GM23338 (cell line): ENCODE results near the gene ASPHD2. TPM values are rescaled to one million over a fixed set of nuclear protein-coding genes. Genes with fewer than 3 reads are reported as not detected.

Source experiments
- ATAC-seq: fragments of 200-7000 bp; cut with Tn5 transposase; 3 replicates; pipeline ENCODE4 v1.9.1; 2020
- DNase-seq: peaks from one replicate; pipeline ENCODE4 v3.0.0-alpha.2; 2015; ENCODE audit warnings: low spot score
- H2AFZ ChIP-seq: fragments of 200-600 bp; sonication (generic); 2 replicates; pipeline ENCODE4 v1.8.0; 2016; ENCODE audit warnings: antibody characterized with exemption, mild to moderate bottlenecking, moderate library complexity
- H3F3A ChIP-seq: fragments of 200-600 bp; sonication (generic); replicated peaks from 2 replicates; pipeline ENCODE4 v1.8.0; 2017; ENCODE audit warnings: antibody characterized with exemption, mixed run types, low read depth
- H3K27ac ChIP-seq: fragments of 200-600 bp; sonication (generic); 2 replicates; pipeline ENCODE4 v1.6.1; 2016; ENCODE audit warnings: low read depth
- H3K27me3 ChIP-seq: fragments of 200-600 bp; sonication (generic); 2 replicates; pipeline ENCODE4 v1.8.0; 2016; ENCODE audit warnings: mild to moderate bottlenecking, mixed run types, moderate library complexity; ENCODE audit not compliant: insufficient read depth
- H3K36me3 ChIP-seq: fragments of 200-600 bp; sonication (generic); 2 replicates; pipeline ENCODE4 v1.8.0; 2016; ENCODE audit warnings: mild to moderate bottlenecking; ENCODE audit not compliant: insufficient read depth
- H3K4me1 ChIP-seq: fragments of 200-600 bp; sonication (generic); 2 replicates; pipeline ENCODE4 v1.8.0; 2016; ENCODE audit warnings: mild to moderate bottlenecking, moderate library complexity; ENCODE audit not compliant: insufficient read depth
- H3K4me2 ChIP-seq: fragments of 200-600 bp; sonication (generic); 2 replicates; pipeline ENCODE4 v1.7.1; 2017; ENCODE audit warnings: mixed run types
- H3K4me3 ChIP-seq: fragments of 200-600 bp; sonication (generic); 2 replicates; pipeline ENCODE4 v1.6.1; 2016; ENCODE audit warnings: mixed run types
- H3K79me2 ChIP-seq: fragments of 200-600 bp; sonication (generic); replicated peaks from 2 replicates; pipeline ENCODE4 v1.8.0; 2017; ENCODE audit warnings: mild to moderate bottlenecking; ENCODE audit not compliant: insufficient read depth
- H3K9me2 ChIP-seq: fragments of 200-600 bp; sonication (generic); 2 replicates; pipeline ENCODE4 v1.8.0; 2017; ENCODE audit not compliant: insufficient read depth
- H4K20me1 ChIP-seq: fragments of 200-600 bp; sonication (generic); replicated peaks from 2 replicates; pipeline ENCODE4 v1.8.0; 2017; ENCODE audit warnings: mild to moderate bottlenecking; ENCODE audit not compliant: insufficient read depth
- H3K27ac Mint-ChIP-seq: 2 replicates; pipeline ENCODE4 v1.8.0; 2020; ENCODE audit warnings: inconsistent platforms, mild to moderate bottlenecking, moderate library complexity, mixed read lengths
- H3K27me3 Mint-ChIP-seq: 3 replicates; pipeline ENCODE4 v1.8.0; 2022; ENCODE audit warnings: low read depth, mild to moderate bottlenecking, moderate library complexity, mixed read lengths, inconsistent platforms; ENCODE audit not compliant: insufficient read depth, poor library complexity
- H3K36me3 Mint-ChIP-seq: 3 replicates; pipeline ENCODE4 v1.8.0; 2021; ENCODE audit warnings: low read depth, mild to moderate bottlenecking, inconsistent platforms, moderate library complexity, mixed read lengths
- H3K4me1 Mint-ChIP-seq: 3 replicates; pipeline ENCODE4 v1.8.0; 2020; ENCODE audit warnings: mild to moderate bottlenecking, inconsistent platforms, mixed read lengths
- H3K4me3 Mint-ChIP-seq: 3 replicates; pipeline ENCODE4 v1.8.0; 2021; ENCODE audit warnings: moderate library complexity, mild to moderate bottlenecking, inconsistent platforms, mixed read lengths
- H3K9me3 Mint-ChIP-seq: 3 replicates; pipeline ENCODE4 v1.8.0; 2020; ENCODE audit warnings: moderate library complexity, mild to moderate bottlenecking, inconsistent platforms, mixed read lengths
- CREB1 ChIP-seq: fragments of 250-450 bp; sonication (Bioruptor Pico); IDR thresholded peaks from 2 replicates; pipeline ENCODE4 v1.5.0; 2020; ENCODE audit warnings: low read depth, mild to moderate bottlenecking, moderate library complexity
- EZH2 ChIP-seq: fragments of 200-600 bp; sonication (generic); IDR thresholded peaks from one replicate; pipeline ENCODE4 v1.8.0; 2017; ENCODE audit warnings: antibody characterized with exemption, mild to moderate bottlenecking, low read depth; ENCODE audit not compliant: unreplicated experiment
- EZH2phosphoT487 ChIP-seq: fragments of 200-600 bp; sonication (generic); IDR thresholded peaks from one replicate; pipeline ENCODE4 v1.8.1; 2018; ENCODE audit warnings: antibody characterized with exemption; ENCODE audit not compliant: unreplicated experiment
- JUNB ChIP-seq: IDR thresholded peaks from one replicate; pipeline ENCODE4 v1.6.1; 2016; ENCODE audit warnings: antibody characterized with exemption; ENCODE audit not compliant: unreplicated experiment
- POLR2AphosphoS5 ChIP-seq: IDR thresholded peaks from 2 replicates; pipeline ENCODE4 v1.6.1; 2016; ENCODE audit warnings: antibody characterized with exemption, low read depth
- STAT1 ChIP-seq: IDR thresholded peaks from one replicate; pipeline ENCODE4 v1.6.1; 2016; ENCODE audit warnings: antibody characterized with exemption; ENCODE audit not compliant: unreplicated experiment
- ZNF331 ChIP-seq: fragments of 250-450 bp; sonication (Bioruptor Pico); IDR thresholded peaks from 2 replicates; pipeline ENCODE4 v1.5.0; 2020; ENCODE audit warnings: low read depth, mild to moderate bottlenecking, moderate library complexity
- polyA plus RNA-seq: library from polyadenylated mRNA; unstranded; fragments of >200 nt; fragmentation: Nextera tagmentation; extraction: Ambion mirVana; gene quantifications from 2 replicates; pipeline ENCODE4 v1.2.1, GENCODE V29; 2016
- total RNA-seq: library from RNA; depleted of rRNA; stranded (reverse); fragments of >200 nt; shearing (Covaris generic); gene quantifications from 2 replicates; pipeline ENCODE4 v1.2.3, GENCODE V29; 2014
- TF ChIP-seq, protein P1 (sequence below): IDR thresholded peaks from one replicate; pipeline ENCODE4 v1.6.1; 2018; ENCODE audit warnings: antibody characterized with exemption; ENCODE audit not compliant: unreplicated experiment
- TF ChIP-seq, protein P2 (sequence below), 2 experiments: fragments of 200-600 bp in 1 of 2; sonication (generic) in 1 of 2; conservative IDR thresholded peaks; 2 replicates each; pipeline versions ENCODE4 v1.5.1 to v1.6.1; 2016 to 2017; ENCODE audit warnings: antibody characterized with exemption in 2 of 2, low read depth in 2 of 2, mild to moderate bottlenecking in 2 of 2, moderate library complexity in 1 of 2
- TF ChIP-seq, protein P3 (sequence below): IDR thresholded peaks from 2 replicates; pipeline ENCODE4 v1.6.1; 2016; ENCODE audit warnings: antibody characterized with exemption

Gene ASPHD2
- total and polyA plus RNA-seq, 2 experiments from 2014 or later: 6.0 to 9.3 TPM

DNA sequence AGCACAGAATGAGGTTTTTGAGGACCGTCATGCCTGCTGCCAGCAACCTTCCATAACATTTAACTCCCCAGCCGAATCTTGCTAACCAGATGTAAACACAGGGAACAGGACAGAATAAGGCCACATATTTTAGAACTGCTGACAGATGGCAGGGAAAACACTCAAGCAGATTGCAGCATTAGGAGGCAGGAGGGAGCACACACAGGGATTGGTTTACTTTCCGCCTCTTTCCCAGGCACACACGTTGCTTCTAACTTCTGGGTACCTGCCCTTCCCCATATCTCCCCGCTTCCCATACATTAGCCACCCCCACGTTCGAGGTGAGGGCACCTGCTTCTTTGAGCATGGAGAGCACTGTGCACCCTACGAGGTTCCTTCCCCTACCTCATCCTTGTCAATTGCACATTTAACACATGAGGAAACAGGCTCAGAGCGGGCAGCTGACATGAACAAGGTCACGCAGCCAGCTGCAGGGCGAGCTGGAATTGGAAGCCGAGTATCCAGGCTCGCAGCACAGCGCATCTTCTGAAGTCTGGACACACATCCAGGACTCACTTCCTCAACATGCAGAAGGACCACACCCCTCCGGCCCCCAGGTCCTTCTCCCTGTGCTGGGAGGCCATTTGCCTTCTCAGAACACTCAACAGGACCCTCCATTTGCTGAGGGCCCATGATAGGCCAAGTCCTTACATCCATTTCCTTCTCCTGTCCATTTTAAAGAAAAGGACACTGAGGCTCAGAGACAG lies 18.7 kb downstream of the ASPHD2 start:
- Histone ChIP-seq H3K27ac (no peak overlapping the region), H3K27me3 (no peaks in the 10 kb centered on the region), H3K9me2 (no peaks in the 10 kb centered on the region), H4K20me1 (no peaks in the 10 kb centered on the region; the same call in 1 of the 2 replicates), H3K4me1 (no peaks in the 10 kb centered on the region), H2AFZ (no peak overlapping the region), H3K36me3 (no peaks in the 10 kb centered on the region; the same call in 1 of the 2 replicates), H3F3A (no peaks in the 10 kb centered on the region), H3K79me2 (no peaks in the 10 kb centered on the region), H3K4me3 (no peak overlapping the region), H3K4me2 (no peak overlapping the region)
- H3K9me3 Mint-ChIP-seq: no peaks in the 10 kb centered on the region
- peaks cover 21% of the 10 kb centered on the region for H3K36me3 Mint-ChIP-seq
- H3K27ac Mint-ChIP-seq: no peak overlapping the region
- no peak overlapping the region for H3K4me3 Mint-ChIP-seq
- TF ChIP-seq STAT1: no peak
- no peak for TF ChIP-seq JUNB
- TF ChIP-seq EZH2phosphoT487: no peak
- TF ChIP-seq, protein P1, sequence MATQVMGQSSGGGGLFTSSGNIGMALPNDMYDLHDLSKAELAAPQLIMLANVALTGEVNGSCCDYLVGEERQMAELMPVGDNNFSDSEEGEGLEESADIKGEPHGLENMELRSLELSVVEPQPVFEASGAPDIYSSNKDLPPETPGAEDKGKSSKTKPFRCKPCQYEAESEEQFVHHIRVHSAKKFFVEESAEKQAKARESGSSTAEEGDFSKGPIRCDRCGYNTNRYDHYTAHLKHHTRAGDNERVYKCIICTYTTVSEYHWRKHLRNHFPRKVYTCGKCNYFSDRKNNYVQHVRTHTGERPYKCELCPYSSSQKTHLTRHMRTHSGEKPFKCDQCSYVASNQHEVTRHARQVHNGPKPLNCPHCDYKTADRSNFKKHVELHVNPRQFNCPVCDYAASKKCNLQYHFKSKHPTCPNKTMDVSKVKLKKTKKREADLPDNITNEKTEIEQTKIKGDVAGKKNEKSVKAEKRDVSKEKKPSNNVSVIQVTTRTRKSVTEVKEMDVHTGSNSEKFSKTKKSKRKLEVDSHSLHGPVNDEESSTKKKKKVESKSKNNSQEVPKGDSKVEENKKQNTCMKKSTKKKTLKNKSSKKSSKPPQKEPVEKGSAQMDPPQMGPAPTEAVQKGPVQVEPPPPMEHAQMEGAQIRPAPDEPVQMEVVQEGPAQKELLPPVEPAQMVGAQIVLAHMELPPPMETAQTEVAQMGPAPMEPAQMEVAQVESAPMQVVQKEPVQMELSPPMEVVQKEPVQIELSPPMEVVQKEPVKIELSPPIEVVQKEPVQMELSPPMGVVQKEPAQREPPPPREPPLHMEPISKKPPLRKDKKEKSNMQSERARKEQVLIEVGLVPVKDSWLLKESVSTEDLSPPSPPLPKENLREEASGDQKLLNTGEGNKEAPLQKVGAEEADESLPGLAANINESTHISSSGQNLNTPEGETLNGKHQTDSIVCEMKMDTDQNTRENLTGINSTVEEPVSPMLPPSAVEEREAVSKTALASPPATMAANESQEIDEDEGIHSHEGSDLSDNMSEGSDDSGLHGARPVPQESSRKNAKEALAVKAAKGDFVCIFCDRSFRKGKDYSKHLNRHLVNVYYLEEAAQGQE: no peak
- TF ChIP-seq, protein P2, sequence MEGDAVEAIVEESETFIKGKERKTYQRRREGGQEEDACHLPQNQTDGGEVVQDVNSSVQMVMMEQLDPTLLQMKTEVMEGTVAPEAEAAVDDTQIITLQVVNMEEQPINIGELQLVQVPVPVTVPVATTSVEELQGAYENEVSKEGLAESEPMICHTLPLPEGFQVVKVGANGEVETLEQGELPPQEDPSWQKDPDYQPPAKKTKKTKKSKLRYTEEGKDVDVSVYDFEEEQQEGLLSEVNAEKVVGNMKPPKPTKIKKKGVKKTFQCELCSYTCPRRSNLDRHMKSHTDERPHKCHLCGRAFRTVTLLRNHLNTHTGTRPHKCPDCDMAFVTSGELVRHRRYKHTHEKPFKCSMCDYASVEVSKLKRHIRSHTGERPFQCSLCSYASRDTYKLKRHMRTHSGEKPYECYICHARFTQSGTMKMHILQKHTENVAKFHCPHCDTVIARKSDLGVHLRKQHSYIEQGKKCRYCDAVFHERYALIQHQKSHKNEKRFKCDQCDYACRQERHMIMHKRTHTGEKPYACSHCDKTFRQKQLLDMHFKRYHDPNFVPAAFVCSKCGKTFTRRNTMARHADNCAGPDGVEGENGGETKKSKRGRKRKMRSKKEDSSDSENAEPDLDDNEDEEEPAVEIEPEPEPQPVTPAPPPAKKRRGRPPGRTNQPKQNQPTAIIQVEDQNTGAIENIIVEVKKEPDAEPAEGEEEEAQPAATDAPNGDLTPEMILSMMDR (conservative IDR thresholded peaks at IDR 0.05; ENCODE audit: low read depth in 2 of 2): no peak
- TF ChIP-seq, protein P3, sequence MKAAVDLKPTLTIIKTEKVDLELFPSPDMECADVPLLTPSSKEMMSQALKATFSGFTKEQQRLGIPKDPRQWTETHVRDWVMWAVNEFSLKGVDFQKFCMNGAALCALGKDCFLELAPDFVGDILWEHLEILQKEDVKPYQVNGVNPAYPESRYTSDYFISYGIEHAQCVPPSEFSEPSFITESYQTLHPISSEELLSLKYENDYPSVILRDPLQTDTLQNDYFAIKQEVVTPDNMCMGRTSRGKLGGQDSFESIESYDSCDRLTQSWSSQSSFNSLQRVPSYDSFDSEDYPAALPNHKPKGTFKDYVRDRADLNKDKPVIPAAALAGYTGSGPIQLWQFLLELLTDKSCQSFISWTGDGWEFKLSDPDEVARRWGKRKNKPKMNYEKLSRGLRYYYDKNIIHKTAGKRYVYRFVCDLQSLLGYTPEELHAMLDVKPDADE: no peak
- TF ChIP-seq CREB1 (CRISPR knock-in tag): no peak
- TF ChIP-seq EZH2: no peak
- TF ChIP-seq ZNF331: no peak
- TF ChIP-seq POLR2AphosphoS5: no peak
- H3K27me3 Mint-ChIP-seq: peaks cover 12% of the 10 kb centered on the region
- peaks cover 5% of the 10 kb centered on the region; the same call in 1 of the 3 replicates for H3K4me1 Mint-ChIP-seq
- ATAC-seq (no peak), DNase-seq (no peak)
